Fibroblast of peridontal ligament (primary cell): ENCODE measurements around the gene HERPUD1.
"Not testable (repeated sequence)": the region's sequence is repeated elsewhere in the genome, so short reads cannot be mapped to it uniquely, and the experiment has no call there.

Source experiments
- DNase-seq: peaks from one replicate; pipeline ENCODE4 v3.0.0-alpha.2; 2010; ENCODE audit errors: extremely low read depth

HERPUD1 gene

DNA sequence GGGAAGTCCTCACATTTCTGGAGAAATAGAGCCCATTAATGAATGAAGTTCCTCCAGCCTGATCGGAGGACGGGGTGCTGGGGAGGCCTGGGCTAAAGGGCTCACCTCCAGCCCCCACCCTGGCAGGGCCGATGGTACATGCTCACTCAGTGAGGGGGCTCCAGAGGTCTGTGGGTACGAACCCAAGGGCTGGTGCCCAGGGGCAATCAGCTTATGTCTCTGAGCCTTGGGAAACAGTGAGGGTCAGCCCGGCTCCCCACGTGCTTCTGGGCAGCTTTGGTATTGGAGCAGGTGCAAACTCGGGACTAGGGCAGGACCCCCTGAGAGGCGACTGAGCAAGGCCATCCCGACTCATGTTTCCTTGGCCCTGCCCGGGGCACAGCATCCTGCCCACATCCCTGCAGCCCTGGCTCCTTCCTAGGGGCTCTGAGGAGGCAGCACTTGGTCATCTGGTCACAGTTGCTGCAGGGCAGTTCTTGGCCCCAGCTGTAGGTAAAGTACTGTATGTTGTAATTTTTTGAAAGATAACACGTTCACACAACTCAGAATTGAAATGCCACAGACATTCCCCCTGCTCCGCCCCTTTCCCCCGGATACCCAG, 28.8 kb downstream of the HERPUD1 start:
- no peak for DNase-seq

DNA sequence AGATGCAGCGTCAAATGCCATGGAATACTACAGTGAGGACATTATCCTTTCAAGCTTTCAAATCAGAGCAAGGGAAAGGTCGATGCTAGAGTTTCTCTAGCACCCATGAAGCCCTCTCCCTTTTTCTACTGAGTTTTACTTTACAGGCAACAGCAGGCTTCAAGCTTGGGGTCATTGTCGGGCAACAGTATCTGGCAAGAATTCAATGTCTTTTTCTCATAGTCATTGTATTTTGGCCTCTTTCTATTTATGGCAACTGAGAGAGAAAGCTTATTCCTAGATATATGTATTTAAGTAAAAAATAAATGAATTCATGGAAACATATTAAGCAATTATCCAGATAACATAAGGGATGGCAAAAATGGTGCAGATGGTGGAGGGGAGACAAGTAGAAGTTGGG, 29.4 kb downstream of the HERPUD1 start:
- peak; percentile 69 for DNase-seq

DNA sequence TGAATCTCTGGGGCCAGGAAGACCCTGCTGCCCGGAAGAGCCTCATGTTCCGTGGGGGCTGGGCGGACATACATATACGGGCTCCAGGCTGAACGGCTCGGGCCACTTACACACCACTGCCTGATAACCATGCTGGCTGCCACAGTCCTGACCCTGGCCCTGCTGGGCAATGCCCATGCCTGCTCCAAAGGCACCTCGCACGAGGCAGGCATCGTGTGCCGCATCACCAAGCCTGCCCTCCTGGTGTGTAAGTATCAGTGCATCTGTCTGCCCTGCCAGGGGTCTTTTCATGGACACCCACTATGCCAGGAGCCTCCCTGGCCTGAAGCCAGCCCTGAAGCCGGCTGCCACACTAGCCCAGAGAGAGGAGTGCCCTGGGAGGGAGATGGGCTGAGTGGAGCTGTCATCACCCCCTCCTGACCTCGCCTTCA, 29.9 kb downstream of the HERPUD1 start, which contains the start of gene CETP:
TSS of gene CETP (plus strand) at position 100 of the 431 bp plus-strand sequence. CDS start at position 130, 30 bp downstream.
- DNase-seq = no peak

DNA sequence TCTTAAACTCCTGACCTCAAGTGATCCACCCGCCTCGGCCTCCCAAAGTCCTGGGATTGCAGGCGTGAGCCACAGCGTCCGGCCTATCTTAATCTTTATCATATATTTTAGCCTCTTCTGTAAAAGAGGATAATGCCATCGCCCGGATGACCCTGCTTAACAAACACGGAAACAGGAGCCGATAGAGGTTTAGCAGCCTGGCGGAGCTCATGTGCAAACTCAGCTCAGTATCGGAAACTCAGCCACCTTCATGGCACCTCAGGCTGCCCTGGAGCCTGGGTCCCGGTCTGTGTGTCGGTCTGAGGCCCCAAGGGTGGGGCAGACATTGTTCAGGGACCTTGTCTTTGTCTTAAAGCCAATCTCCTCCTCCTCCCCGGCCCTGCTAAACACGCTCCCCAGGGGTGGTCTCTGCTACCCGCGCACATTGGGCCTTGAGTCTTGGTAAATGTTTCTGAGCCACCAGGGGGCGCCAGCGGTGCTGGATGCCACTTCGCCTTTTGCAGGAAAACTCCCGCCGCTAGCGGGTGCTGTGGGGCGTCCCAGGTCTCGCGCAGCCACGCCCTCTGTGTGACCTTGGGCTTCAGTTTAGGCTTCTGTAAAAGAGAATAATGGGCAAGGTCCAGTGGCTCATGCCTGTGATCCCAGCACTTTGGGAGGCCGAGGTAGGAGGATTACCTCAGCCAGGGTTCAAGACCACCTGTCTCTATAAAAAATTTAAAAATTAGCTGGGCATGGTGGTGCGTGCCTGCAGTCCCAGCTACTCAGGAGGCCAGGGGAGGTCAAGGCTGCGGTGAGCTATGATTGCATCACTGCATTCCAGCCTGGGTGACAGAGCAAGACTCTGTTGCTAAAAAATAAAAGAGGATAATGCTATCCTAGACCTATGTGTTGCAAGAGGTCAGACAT, 32.6 kb downstream of the HERPUD1 start:
- peak; percentile 79 for DNase-seq

DNA sequence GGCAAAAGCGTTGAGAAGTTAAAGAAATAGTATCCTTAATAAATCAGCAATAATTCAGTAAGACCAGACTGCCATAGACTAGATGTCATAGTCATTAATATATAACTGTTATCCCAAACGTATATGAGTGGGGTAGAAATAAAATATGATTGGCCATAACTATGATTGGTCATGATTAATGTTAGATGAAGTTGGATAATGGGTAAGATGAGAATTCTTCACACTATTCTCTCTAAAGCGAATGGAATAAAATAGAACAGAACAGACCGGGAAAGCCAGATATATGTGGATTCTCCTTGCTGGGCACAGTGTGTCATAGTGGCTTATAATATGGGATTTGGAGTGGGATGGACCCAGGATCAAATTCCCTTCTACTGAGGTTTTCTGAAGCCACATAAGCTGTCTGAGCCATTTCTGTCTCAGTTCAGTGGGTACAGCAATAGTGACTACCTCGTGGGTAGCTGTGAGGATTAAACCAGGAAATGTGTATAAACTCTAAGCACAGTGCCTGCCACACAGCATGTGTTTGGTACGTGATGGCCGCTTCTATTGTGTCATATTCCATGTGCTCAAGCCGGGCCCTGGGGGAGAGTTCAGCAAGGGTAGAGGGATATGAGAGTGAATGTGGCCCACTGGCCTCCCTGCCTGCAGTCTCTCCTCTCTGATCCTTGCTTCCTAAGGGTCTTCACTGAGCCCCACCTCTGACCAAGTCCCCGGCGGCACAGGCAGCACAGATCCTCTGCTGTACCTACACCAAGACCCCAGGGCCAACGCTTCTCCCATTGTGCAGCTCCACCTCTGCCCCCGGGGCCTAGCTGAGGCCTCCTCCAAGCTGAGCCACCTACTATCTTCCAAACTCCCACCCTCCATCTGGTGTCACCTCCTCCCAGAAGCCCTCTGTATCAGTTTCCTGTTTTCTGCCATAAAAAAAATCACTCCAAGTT, 33.5 kb downstream of the HERPUD1 start:
- DNase-seq = no peak

DNA sequence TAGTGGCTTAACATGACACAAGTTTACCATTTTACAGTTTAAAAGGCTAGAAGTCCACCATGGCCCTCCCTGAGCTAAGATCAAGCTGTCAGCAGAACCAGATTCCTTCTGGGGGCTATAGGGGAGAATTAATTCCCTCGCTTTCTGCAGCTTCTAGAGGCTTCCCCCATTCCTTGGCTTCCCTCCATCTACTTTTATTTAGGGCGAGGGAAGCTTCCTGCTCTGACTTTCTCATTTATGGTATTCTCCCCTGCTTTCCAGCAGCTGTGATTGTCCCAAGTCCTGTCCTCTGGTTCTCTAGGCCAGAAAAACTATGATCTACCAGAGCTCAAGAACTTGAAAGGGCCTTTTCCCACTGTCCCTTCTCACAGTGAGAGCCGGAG, 34.1 kb downstream of the HERPUD1 start:
- no peak for DNase-seq

DNA sequence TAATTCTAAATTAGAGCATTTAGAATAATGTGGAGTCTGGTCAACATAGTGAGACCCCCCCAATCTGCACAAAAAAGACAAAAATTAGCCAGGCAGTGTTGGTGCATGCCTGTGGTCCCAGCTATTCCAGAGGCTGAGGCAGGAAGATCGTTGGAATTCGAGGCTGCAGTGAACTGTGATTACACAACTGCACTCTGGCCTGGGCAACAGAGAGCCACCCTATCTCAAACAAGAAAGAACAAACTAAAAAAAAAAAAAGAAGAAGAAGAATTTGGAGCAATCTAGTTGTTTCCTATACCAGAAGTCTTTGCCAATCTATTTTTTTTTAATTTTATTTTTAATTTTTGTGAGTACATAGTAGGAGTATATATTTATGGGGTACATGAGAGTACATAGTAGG, 35.8 kb downstream of the HERPUD1 start:
- peak; percentile 53 for DNase-seq

DNA sequence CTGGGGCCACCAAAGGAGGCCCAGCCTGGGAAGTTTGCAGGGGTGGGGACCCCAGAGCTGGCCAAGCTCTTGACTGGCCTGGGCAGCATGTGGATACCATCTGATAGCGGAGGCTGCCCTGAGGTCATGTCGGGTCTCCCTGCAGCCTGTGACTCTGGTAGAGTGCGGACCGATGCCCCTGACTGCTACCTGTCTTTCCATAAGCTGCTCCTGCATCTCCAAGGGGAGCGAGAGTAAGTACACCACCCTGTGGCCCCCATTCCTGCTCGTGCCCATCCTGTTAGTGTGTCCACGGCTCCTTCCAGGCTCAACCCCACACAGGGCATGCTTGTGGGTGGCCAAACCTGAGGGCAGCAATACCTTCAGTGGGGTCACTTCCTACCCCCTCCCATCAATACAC, 37.8 kb downstream of the HERPUD1 start:
- no peak for DNase-seq

DNA sequence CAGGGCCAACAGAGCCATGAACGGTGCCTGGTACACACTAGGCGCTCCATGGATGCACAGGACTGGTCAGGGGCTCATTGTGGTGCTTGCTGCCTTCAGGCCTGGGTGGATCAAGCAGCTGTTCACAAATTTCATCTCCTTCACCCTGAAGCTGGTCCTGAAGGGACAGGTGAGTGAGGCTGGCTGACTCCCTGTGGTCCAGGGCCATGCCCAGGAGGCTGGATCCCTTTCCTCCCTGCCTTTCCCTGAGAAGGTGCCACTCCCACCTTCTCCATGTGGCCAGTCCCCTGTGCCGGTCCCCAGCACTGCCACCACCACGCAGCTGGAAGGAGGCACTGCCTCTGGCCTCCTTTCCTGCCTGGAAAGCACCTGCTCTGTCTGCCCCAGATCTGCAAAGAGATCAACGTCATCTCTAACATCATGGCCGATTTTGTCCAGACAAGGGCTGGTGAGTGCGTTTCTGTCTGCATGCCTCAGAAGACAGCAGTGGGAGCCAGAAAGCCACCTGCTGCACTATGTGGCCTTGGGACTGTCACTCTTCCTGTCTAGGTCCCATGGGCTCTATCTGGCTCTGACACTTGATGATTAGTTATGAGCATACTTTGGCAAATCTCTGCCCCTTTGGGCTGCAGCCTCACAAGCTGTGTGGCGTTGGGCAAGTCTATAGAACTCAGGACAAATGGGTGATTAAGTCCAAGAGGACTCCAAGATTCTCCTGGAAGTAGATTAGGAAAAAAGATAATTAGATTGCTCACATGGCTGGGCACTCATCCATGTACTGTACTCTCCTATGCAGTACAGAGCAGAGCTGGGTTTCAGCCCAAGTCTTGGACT, 39.2 kb downstream of the HERPUD1 start:
- peak; percentile 50 for DNase-seq

DNA sequence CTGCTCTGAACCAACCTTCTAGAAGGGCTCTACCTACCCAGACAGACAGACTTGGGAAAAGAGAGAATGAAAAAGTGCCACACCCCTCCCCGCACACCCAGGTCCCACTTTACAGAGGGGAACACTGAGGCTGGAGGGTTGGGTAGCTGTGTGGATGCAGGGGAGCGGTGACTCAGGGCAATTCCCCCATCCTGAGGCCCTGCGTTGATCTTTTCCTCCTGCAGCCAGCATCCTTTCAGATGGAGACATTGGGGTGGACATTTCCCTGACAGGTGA, 39.8 kb downstream of the HERPUD1 start:
- DNase-seq = no peak

DNA sequence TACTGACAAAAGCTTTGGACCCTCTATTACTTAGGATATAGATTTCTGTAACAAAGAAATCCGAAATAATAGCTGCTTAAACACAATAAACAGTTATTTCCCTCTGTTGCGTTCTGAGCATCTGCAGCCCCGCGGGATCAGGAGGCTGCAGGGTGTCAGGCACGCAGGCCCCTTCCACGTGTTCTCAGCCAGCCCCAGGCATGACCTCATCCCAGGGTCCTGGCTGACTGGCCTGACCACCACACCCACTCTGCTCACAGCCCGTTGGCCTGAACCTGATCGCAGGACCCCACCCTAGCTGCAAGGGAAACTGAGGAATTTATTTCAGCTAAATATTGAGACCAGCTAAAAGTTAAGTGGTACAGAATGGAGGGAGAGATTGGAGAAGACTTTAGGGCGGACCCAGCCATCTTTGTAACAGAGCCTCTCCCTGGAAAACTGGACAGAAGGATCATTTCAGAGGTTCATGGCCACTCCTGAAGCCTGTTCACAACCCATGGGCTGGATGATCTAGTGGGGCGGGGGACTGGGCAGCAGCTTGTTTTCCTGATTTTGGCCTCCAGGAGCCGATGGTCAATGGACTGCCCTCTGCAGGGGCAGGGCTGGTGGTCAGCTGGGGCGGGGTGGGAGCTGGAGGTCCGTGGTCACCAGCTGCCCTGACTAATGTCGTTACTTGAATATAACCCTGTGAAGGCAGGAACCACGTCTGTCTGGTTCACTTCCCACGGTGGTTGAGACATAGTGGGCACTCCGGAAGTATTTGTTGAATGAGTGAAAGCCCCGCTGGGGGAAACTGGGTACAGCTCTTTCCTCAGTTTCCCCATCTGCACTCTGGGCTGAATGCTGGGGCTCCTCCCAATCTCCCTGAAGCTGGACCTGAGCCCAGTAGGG, 40.7 kb downstream of the HERPUD1 start:
- no peak for DNase-seq

DNA sequence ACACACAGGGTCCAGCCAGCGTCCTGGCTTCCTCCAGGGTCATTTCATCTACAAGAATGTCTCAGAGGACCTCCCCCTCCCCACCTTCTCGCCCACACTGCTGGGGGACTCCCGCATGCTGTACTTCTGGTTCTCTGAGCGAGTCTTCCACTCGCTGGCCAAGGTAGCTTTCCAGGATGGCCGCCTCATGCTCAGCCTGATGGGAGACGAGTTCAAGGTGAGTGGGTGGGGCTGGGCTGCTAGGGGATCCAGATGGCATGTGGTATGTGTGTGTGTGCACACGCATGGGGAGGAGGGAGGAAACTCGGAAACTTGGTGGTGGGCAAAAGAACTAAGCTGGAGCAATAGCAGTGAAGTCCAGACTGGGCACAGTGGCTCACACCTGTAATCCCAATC, 41.4 kb downstream of the HERPUD1 start:
- DNase-seq = no peak

DNA sequence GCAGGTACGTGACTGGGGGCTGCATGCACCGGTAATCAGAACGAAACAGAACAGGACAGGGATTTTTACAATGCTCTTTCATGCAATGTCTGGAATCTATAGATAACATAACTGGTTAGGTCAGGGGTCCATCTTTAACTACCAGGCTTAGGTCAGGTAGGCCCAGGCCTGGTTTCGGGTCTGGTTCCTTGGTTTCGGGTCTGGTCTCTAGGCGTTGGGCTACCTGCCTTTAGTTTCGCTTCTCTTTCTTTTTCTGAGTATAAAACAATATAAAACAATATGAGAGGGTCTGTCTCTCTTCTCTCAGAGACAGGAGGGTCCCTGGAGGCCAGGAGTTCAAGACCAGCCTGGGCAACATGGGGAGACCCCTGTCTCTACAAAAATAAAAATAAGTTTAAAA, 42.0 kb downstream of the HERPUD1 start:
- not testable (repeated sequence) for DNase-seq

DNA sequence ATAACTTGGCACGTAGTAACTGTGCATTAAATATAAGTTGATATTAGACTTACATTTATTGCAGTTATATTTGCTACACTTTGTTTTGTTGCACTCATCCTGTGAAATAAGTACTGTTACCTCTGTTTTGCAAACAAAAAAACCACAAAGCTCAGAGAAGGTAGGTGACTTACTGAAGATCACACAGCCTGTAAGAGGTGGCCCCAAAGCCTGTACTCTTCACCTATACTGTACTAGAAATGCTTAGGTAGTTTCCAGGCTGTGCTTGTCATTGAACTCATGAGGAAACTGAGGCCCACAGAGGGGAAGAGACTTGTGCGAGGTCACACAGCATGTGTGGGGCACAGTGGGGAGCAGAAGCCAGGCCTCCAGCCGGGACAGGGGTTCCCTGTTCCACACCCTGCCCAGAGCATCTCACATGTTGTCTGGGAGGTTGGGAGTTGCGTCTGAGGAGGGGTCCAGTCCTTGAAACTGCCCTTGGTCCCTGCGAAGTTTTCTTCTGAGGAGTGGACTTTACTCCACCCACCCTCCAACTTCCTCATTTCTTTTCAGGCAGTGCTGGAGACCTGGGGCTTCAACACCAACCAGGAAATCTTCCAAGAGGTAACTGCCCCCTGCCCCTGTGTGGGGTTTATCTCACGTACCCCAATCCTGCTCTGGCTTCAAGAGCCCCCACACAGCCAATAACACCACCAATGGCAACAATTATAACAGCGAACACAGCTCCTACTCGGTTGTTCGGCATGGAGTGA, 42.8 kb downstream of the HERPUD1 start:
- no peak for DNase-seq

DNA sequence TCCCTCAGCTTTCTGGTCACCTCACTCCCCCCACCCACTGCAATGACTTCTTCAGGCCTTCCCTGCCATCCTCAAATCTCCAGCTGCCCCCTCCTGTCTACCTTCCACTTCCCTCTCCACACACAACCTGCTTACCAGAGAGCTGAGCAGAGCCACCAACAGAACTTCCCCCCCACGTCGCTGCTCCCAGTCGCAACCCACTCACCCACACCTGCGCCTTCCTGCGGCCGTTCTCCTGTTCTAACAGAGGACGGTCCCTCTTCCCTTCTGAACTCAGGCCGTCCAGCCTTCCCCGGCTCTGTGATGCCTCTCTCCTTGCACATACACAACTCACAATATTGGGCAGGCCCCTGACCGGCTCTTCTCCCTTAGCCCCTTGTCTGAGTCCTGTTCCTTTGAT, 43.8 kb downstream of the HERPUD1 start:
- no peak for DNase-seq

DNA sequence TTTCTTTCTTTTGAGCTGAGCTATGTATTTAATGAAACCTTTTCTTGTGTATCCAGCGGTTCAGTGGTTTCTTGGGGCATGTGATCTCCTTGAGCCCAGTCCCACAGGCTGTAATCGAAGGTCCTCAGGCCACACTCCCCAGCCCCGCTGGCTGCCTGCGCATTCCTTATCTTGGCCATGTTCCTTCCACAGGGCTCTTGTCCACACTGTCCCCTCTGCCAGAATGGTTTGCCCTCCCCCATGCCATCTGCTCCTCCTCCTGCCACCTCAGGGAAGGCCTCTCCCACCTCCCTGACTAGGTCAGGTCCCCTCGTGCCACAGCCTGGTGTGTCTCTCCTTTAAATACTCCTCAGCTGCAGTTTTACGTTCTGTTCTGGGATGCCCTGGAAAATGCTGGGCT, 45.3 kb downstream of the HERPUD1 start:
- DNase-seq = no peak

DNA sequence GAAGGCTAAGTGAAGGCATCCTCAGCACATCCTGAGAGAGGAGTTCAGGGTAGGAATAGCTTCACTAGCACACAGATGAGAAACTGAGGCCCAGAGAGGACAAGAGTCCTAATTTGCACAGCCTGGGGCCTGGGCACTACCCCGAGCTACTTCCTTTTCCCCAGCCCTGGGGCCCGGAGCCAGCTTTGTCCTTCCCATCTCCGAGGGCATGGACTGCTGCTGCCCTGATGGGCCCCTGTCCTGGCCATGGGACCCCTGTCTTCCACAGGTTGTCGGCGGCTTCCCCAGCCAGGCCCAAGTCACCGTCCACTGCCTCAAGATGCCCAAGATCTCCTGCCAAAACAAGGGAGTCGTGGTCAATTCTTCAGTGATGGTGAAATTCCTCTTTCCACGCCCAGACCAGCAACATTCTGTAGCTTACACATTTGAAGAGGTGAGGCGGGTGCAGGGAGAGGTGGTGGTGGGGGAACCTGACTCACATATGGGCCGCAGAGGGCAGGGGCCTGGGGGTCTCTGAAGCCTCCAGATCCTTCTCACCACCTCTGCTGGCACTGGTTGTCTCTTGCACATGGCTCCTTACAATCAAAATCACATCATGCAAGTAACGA, 46.0 kb downstream of the HERPUD1 start:
- DNase-seq = no peak

DNA sequence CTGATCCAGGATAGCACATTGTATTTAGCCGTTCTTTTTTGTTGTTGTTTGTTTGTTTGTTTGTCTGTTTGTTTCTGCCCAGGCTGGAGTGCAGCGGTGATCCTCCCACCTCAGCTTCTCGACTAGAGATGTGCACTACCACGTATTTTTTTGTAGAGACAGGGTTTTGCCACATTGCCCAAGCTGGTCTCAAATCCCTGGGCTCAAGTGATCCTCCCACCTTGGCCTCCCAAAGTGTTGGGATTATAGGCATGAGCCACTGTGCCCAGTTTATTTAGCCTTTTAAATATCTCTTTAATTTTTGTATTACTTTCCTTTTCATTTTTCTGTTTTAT, 48.2 kb downstream of the HERPUD1 start:
- DNase-seq = no peak
